ENCODE data around the gene FSTL4.

Gene FSTL4

DNA sequence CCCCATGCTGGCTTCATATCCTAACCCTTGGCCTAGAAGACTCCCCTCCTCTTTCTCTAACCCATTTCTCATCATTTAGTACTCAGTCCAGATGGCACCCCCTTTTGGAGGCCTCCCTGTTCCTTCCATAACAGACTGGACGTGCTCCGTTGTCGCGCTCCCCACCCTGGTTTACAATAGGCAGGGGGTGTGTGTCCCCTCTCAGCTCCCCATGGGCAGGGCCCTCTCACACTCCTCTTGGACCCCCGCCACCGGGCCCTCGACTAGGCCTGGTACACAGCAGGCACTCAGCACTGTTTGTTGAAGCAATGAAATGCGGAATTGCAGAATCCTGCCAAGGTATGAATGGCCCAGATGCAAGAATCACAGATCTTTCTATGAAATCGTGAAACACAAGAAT lies 227.4 kb downstream of the FSTL4 start:
- no peak for DNase-seq (ENCODE audit: low read depth)

DNA sequence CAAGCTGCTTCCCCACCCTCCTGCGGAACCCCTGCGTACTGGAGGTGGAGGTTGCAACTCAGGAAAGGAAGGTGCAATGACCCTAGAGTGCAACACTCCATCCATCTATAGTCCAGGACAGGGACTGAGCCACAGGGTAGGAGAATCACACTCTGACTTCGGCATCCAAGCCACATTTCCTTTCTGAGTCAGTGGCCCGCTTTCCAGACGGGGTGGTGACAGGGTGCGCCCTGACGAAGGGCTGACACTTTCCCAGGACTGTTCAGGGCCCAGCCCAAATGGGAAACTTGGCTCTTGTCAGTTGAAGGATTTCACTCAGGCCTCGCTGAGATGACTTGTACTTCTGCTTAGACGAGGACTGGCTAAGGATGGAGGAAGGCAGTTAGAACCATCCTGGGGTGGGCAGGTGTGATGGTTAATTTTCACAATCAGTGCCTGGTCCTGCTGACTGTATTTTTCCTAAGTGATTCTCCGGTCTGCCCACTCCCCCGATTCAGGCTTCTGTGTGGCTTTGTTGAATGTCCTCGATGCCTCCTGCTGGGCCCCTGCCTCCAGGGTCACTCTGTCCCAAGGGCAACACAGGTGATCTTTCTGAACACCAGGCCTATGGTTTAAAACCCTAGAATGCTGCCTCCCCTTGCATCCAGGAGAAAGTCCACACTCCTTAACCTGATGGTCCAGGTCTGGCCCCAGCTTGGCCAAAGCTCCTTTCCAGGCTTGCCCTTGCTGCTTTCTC lies 228.1 kb downstream of the FSTL4 start:
- DNase-seq (ENCODE audit: low read depth) = no peak

GRCh38 chr5:133383580-133383939 lies 228.8 kb downstream of the FSTL4 start:
- no peak for DNase-seq (ENCODE audit: low read depth)

DNA sequence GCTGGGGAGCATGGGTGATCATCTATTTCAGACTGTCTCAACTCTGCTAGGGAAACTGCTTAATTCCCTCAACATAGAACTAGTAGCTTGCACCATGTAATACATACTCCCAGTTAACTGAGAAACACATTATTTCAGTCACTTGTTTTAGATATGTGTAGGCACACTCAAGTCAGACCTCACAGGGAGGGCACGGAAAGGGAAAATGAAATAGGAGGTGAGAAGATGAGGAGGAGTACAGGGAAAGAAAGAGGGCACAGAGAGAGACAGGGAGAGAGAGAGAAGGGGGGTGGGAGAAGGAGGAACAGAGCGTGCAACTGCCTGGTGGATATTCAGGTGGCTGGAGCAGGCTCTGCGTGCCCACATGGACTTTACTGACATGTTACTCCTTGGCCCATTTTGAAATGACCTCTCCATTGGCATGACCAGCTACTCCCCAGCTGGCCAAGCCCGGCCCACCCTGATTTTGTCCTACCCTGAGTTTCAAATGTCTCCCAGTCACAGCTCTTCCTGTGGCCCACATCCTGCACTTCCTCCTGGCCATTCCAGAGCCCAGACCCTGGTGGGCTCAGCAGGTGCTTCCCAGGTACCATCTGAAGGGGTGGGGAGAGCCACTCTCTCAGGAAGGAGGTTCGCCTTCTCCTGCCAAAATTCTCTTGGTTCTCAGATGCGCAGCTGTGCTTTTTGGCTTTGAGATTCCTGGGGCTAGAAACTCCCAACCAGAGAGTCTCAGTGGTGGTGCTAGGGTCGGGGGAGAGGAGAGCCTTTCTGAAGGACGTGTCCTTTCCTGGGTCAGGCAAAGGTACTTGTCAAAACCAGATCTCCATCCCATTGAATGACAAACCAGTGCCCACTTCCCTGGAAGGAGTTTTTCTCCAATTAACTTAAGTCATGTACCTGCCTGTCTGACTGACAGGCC lies 229.4 kb downstream of the FSTL4 start:
- no peak for DNase-seq (ENCODE audit: low read depth)

- DNase-seq (ENCODE audit: low read depth) = no peak
Measured at GRCh38 chr5:133381571-133382365, 230.6 kb downstream of the FSTL4 start.

- no peak for DNase-seq (ENCODE audit: low read depth)
Measured at GRCh38 chr5:133381041-133381440, 231.3 kb downstream of the FSTL4 start.

- no peak for DNase-seq (ENCODE audit: low read depth)
Measured at GRCh38 chr5:133377736-133378135, 234.6 kb downstream of the FSTL4 start.

GRCh38 chr5:133376986-133377385 lies 235.4 kb downstream of the FSTL4 start:
- DNase-seq (ENCODE audit: low read depth) = no peak

- DNase-seq (ENCODE audit: low read depth) = no peak
Measured at GRCh38 chr5:133373121-133373870, 239.0 kb downstream of the FSTL4 start.

DNA sequence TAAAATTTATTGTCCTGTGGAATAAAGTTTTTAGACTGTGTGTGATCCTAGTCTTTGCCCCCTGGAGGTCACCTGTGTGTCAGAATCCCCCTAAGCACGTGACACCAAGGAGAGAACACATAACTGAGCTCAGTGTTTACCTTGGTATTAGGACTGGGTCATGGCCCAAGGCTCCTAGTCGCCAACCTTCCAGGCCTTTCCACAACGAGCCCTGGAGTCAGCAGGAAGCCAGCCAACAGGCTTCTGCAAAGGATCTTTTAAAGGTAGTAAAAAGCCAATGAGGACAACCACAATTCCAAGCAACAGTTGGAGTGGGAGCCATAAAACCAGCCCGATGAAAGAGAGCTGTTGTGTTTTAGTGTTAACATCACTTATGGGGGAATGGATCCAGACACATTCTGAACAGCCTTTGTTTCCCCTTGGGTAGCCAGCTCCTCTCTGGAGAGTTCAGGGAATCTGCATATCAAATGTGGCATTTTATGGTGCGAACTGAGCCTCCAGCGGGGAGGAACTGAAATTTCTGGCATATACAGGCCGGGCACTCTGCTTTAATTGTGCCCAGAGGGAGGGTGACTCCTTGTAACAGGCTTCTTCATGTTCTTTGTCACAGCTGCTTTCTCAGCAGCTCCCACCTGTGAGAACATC lies 239.9 kb downstream of the FSTL4 start:
- no peak for DNase-seq (ENCODE audit: low read depth)

GRCh38 chr5:133371371-133372155 lies 240.8 kb downstream of the FSTL4 start:
- no peak for DNase-seq (ENCODE audit: low read depth)

DNA sequence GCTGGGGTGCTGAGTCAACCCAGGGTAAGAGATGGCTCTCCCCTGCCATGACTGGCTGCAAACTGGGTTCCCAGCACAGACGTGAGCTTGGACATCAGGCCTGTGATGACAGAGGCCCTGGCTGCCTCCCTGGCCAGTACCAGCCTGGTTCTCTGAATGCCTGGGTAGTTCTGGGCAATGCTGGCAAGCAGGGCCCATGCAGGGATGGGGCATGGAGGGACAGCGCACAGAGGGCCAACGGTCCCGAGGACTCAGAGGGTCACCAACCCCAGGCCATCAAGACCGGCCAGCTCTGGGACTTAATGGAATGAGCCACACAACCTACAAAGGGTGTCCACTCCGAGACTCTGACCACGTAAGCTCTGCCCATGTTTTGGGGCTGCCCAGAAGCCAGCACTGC lies 241.4 kb downstream of the FSTL4 start:
- no peak for DNase-seq (ENCODE audit: low read depth)

DNA sequence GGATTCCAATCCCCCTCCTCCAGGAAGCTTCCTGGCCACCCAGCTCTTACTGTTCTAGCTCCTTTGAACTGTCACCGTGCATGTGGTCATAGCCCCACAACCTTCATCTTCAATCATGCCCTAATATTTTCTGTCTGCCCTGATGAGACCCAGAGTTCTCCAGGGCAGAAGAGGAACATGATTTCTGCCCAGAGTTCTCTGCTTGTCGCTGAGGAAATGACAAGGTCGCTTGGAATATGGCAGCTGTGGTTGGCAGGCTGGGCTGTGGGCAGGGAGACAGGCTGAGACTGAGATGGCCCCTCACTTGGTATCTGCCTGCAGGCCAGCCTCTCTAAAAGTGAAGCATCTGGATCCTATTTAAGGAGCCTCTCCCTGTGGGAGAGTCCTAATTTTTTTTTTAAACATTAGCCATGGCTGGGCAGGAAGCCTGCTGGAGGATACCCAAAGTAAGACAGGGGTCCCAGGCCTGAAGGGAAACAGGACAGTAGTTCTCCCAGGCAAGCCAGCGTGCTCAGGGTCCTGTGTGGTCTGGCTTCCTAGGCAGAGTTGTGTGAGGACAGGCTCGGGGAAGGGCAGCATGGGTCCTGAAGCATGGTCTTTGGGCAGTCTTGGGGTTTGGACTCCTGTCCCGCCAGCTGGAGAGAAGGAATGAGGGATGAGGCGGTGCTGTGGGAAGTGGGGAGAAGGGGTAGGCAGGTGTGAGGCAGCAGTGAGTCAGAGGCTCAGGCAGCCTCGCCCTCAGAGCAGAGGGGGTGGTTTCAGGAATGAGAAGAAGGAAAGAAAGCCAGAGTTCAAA lies 242.1 kb downstream of the FSTL4 start:
- no peak for DNase-seq (ENCODE audit: low read depth)

DNA sequence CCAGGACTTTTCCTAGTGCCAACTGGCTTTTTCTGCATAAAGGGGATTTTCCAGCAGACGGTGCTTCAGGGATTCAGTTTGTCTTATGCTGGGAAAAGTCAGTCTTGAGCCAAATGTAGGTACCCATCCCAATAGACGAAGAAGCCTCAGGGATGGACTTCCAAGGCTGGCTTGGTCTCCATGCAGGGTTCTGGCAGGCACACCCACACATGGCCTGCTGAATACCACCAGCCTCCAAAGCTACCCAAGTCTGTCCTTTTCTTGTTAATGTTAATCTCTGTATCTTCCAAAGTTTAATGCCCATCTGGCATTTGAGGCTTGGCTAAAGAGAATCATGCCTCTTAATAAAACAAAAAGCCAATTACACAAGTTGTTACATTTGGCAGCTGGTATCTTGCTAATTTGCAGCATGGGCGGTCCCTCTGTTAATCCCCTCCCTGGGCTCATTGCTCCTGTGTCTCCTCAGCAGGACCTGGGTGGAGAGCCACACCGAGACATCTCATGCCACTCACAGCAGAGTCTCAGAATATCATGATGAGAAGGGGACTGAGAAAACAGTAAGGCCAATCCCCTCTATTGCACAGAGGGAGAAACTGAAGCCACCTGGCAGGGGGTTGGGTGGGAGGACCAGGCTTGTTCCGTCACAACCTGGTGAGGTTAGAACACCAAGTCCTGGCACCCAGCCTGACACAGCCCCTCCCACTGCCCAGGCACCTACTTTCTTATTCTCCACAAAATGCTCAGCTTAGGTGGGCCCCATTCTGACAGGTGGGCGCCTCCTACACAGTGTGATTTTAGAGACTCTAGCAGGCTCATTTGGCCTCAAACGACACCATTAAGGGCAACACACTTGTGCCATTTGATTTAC lies 243.2 kb downstream of the FSTL4 start:
- DNase-seq (ENCODE audit: low read depth) = no peak

- DNase-seq (ENCODE audit: low read depth) = no peak
Measured at GRCh38 chr5:133367984-133368383, 244.4 kb downstream of the FSTL4 start.

- no peak for DNase-seq (ENCODE audit: low read depth)
Measured at GRCh38 chr5:133367071-133367786, 245.1 kb downstream of the FSTL4 start.

DNA sequence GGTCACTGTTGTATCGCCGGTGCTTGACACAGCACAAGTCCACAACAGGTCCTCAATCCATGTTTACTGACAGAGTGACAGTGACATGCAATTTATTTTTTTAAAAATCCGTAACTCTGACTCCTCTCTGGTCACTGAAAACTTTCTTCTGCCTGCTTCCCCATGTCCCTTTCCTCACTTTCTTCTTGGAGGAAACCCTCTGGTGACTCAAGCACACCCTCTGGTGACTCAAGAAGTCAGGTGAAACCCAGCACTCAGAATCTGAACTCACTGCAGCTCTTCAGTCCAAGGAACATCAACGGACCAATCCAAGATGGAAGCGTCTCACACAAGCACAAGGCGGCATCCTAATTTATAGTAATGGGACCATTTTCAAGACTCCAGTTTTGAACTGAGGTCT lies 245.9 kb downstream of the FSTL4 start:
- DNase-seq (ENCODE audit: low read depth) = no peak

DNA sequence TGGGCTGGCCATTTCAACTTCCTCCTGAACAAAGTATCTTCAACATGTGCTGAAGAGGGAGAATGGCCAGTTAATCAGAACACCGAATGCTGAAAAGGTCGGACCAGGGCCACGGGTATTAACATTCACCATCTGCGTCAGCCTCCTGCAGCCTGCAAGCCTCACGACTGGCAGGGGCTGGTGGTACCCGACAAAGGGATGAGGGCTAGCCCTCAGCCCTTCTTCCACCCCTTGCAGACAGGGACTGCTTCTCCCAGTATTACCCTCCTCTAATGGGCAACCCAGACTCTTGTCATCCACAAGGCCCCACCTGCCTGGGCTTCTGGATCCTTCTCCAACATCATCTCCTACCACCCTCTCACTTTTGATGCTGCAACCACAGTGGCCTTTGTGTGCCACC lies 246.6 kb downstream of the FSTL4 start:
- no peak for DNase-seq (ENCODE audit: low read depth)
